Keratinocyte (primary cell): Measurements from ENCODE around the gene ANO2. TPM values are rescaled to one million over a fixed set of nuclear protein-coding genes. Genes with fewer than 3 reads are reported as not detected.

Experiments
- DNase-seq: peaks from one replicate; pipeline ENCODE4 v3.0.0-alpha.2; 2011; ENCODE audit warnings: low read depth, missing footprints, low spot score
- FAIRE-seq: peaks from 2 replicates; lab custom pipeline; 2011; peaks lifted over from hg19 to GRCh38; lab: Jason Lieb, UNC
- H2AFZ ChIP-seq: 2 replicates; pipeline ENCODE4 v1.6.0; 2012; ENCODE audit warnings: low read length, control low read depth, inconsistent platforms; ENCODE audit not compliant: control insufficient read depth
- H3K27ac ChIP-seq: 2 replicates; pipeline ENCODE4 v1.5.1; 2011; ENCODE audit warnings: low read length; ENCODE audit not compliant: control insufficient read depth, insufficient read depth
- H3K27me3 ChIP-seq: 3 replicates; pipeline ENCODE4 v1.6.0; 2011; ENCODE audit warnings: low read length; ENCODE audit not compliant: control insufficient read depth, insufficient read depth; ENCODE audit errors: extremely low read depth
- H3K36me3 ChIP-seq, 2 experiments: 2 replicates in 1 of 2; 3 replicates in 1 of 2; pipeline ENCODE4 v1.5.1; 2011; ENCODE audit warnings: low read length in 2 of 2, mild to moderate bottlenecking in 1 of 2; ENCODE audit not compliant: control insufficient read depth in 2 of 2, insufficient read depth in 2 of 2; ENCODE audit errors: extremely low read depth in 1 of 2
- H3K4me1 ChIP-seq: 3 replicates; pipeline ENCODE4 v1.5.1; 2011; ENCODE audit warnings: low read length; ENCODE audit not compliant: control insufficient read depth, insufficient read depth; ENCODE audit errors: extremely low read depth
- H3K4me2 ChIP-seq: 3 replicates; pipeline ENCODE4 v1.6.0; 2011; ENCODE audit warnings: low read depth, low read length; ENCODE audit not compliant: control insufficient read depth, insufficient read depth; ENCODE audit errors: extremely low read depth
- H3K4me3 ChIP-seq, 3 experiments: fragments of 200-600 bp in 1 of 3; sonication (generic) in 1 of 3; 2 replicates in 2 of 3; 3 replicates in 1 of 3; pipeline ENCODE4 v1.5.1; 2011 to 2016; ENCODE audit warnings: low read length in 3 of 3, mild to moderate bottlenecking in 3 of 3, control low read depth in 2 of 3, inconsistent platforms in 1 of 3, low read depth in 1 of 3, mixed read lengths in 1 of 3, mixed run types in 1 of 3, moderate library complexity in 1 of 3; ENCODE audit not compliant: control insufficient read depth in 2 of 3, insufficient read depth in 2 of 3; ENCODE audit errors: extremely low read depth in 1 of 3
- H3K79me2 ChIP-seq: 2 replicates; pipeline ENCODE4 v1.6.0; 2012; ENCODE audit warnings: low read length; ENCODE audit not compliant: control insufficient read depth, insufficient read depth
- H3K9ac ChIP-seq: 3 replicates; pipeline ENCODE4 v1.6.0; 2011; ENCODE audit warnings: low read length; ENCODE audit not compliant: control insufficient read depth, insufficient read depth; ENCODE audit errors: extremely low read depth
- H3K9me1 ChIP-seq: 3 replicates; pipeline ENCODE4 v1.6.0; 2011; ENCODE audit warnings: low read length; ENCODE audit not compliant: control insufficient read depth, insufficient read depth; ENCODE audit errors: extremely low read depth
- H3K9me3 ChIP-seq: 2 replicates; pipeline ENCODE4 v1.5.1; 2012; ENCODE audit warnings: low read depth, low read length; ENCODE audit not compliant: control insufficient read depth
- H4K20me1 ChIP-seq: 3 replicates; pipeline ENCODE4 v1.6.0; 2011; ENCODE audit warnings: low read length; ENCODE audit not compliant: control insufficient read depth, insufficient read depth; ENCODE audit errors: extremely low read depth
- EZH2 ChIP-seq: IDR thresholded peaks from one replicate; pipeline ENCODE4 v1.6.1; 2012; ENCODE audit warnings: inconsistent platforms, mild to moderate bottlenecking, low read length, moderate library complexity
- dilution Hi-C: fragments of 300-500 bp; cut with MboI; formaldehyde crosslinking; loops from one replicate; pipeline ENCODE4 v1.7.0; 2020; ENCODE audit warnings: low sequenced_read_pairs; ENCODE audit not compliant: extremely low pct_ligation_motif_present
- polyA plus RNA-seq, 5 experiments: library from polyadenylated mRNA; depleted of rRNA in 3 of 5; stranded (reverse) in 3 of 5; stranded (forward) in 1 of 5; unstranded in 1 of 5; fragments of >200 nt; gene quantifications; 1 replicate in 1 of 5; 2 replicates in 3 of 5; 3 replicates in 1 of 5; pipeline versions ENCODE4 v1.2.1 to v1.2.3, GENCODE V29; 2011 to 2012; ENCODE audit warnings: missing spikeins in 2 of 5, low read depth in 1 of 5, low replicate concordance in 1 of 5
- TF ChIP-seq, protein P1 (sequence below), 3 experiments: IDR thresholded peaks in 1 of 3; conservative IDR thresholded peaks in 1 of 3; optimal IDR thresholded peaks in 1 of 3; 2 replicates in 2 of 3; 3 replicates in 1 of 3; pipeline versions ENCODE3 to v1.5.1; 2011; ENCODE audit warnings: low read length in 3 of 3, mild to moderate bottlenecking in 3 of 3, moderate library complexity in 2 of 3, control low read depth in 1 of 3, inconsistent platforms in 1 of 3; ENCODE audit not compliant: insufficient read depth in 2 of 3; ENCODE audit errors: extremely low read depth in 1 of 3

Gene ANO2
- polyA plus RNA-seq, 1 donor (not counting 4 experiments of a cell fraction or from before 2014, with no cell fraction given) = 0.14 TPM

DNA sequence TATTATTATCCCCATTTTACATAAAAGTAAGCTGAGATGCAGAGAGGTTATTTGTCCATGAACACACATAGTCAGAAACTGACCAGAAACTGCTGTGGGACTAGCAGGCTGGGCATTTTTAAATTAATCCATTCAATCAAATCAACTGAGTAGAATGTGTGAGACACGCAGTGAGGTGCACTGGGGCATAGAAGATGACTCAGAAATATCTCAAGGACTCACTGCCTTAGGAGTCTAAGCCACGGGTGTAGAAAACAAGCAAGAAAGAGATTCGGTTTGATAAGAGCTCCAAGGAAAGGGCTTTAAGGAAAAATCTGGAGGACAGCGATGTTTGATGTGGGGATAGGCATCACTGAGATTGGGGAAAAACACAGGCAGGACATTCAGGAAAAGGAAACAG lies 127.8 kb downstream of the ANO2 start:
- no peaks in the 10 kb centered on the region for H3K79me2 ChIP-seq
- DNase-seq (no peak), FAIRE-seq (no peak)
- no peaks in the 10 kb centered on the region for H3K27me3 ChIP-seq
- H3K9ac ChIP-seq = no peak overlapping the region
- no peaks in the 10 kb centered on the region for H3K9me1 ChIP-seq
- no peaks in the 10 kb centered on the region for H3K9me3 ChIP-seq
- TF ChIP-seq EZH2 = no peak
- TF ChIP-seq, protein P1, sequence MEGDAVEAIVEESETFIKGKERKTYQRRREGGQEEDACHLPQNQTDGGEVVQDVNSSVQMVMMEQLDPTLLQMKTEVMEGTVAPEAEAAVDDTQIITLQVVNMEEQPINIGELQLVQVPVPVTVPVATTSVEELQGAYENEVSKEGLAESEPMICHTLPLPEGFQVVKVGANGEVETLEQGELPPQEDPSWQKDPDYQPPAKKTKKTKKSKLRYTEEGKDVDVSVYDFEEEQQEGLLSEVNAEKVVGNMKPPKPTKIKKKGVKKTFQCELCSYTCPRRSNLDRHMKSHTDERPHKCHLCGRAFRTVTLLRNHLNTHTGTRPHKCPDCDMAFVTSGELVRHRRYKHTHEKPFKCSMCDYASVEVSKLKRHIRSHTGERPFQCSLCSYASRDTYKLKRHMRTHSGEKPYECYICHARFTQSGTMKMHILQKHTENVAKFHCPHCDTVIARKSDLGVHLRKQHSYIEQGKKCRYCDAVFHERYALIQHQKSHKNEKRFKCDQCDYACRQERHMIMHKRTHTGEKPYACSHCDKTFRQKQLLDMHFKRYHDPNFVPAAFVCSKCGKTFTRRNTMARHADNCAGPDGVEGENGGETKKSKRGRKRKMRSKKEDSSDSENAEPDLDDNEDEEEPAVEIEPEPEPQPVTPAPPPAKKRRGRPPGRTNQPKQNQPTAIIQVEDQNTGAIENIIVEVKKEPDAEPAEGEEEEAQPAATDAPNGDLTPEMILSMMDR (optimal IDR thresholded peaks at IDR 0.05 in 1 of 3, IDR thresholded peaks at IDR 0.05 in 1 of 3, conservative IDR thresholded peaks at IDR 0.05 in 1 of 3; ENCODE audit: extremely low read depth in 1 of 3, insufficient read depth in 2 of 3, low read length in 3 of 3) = no peak
- H3K4me2 ChIP-seq = no peak overlapping the region
- H3K4me1 ChIP-seq = no peaks in the 10 kb centered on the region
- H3K4me3 ChIP-seq = no peak overlapping the region
- dilution Hi-C loops = no loop called here
- H3K36me3 ChIP-seq = no peaks in the 10 kb centered on the region
- H2AFZ ChIP-seq = no peak overlapping the region
- H4K20me1 ChIP-seq = no peaks in the 10 kb centered on the region
- H3K27ac ChIP-seq = no peak overlapping the region

DNA sequence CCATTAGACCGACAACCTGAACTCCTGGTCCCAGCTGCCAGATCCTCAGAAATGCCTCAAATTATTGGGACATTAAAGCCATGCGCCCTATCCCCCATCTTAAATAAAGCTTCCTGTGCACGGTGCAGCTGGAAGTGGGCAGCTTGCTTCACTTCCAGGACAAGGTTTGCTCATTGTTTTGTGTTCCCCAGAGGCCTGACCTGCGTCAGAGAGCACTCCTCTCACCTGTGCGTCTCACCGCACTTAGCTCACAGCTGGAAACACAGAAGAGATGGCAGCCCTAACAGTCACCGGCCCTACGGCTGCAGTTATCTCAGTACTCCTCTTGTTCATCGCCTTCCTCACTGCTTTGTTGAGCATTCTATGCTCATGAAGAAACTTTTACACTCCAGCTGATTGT lies 135.5 kb downstream of the ANO2 start:
- Histone ChIP-seq H3K27ac (no peak overlapping the region), H3K27me3 (no peaks in the 10 kb centered on the region), H4K20me1 (no peaks in the 10 kb centered on the region), H3K9me1 (no peaks in the 10 kb centered on the region), H3K9ac (no peak overlapping the region), H3K9me3 (no peaks in the 10 kb centered on the region), H2AFZ (no peak overlapping the region), H3K4me3 (no peak overlapping the region), H3K4me2 (no peak overlapping the region), H3K4me1 (no peaks in the 10 kb centered on the region), H3K79me2 (no peaks in the 10 kb centered on the region), H3K36me3 (no peaks in the 10 kb centered on the region)
- TF ChIP-seq, protein P1 (optimal IDR thresholded peaks at IDR 0.05 in 1 of 3, IDR thresholded peaks at IDR 0.05 in 1 of 3, conservative IDR thresholded peaks at IDR 0.05 in 1 of 3; ENCODE audit: extremely low read depth in 1 of 3, insufficient read depth in 2 of 3, low read length in 3 of 3) = no peak
- TF ChIP-seq EZH2 = no peak
- FAIRE-seq = no peak
- no peak for DNase-seq
- dilution Hi-C loops = no loop called here
